Stimulated activated CD8-positive, alpha-beta memory T cell treated with anti-CD3 and anti-CD28 coated beads, Interleukin-12 subunit alpha, Interleukin-12 subunit beta, amount 100 ng/mL, for 4 hours (primary cell): ENCODE data around the gene ABCA1.

Experiments
- DNase-seq: peaks from one replicate; pipeline ENCODE4 v3.0.0-alpha.2; 2020; ENCODE audit warnings: low read depth

ABCA1 gene

GRCh38 chr9:104765138-104765537, 162.8 kb downstream of the ABCA1 start:
- no peak for DNase-seq

GRCh38 chr9:104758974-104759373, 169.0 kb downstream of the ABCA1 start:
- no peak for DNase-seq

- DNase-seq = no peak
Measured at GRCh38 chr9:104750185-104750767, 177.7 kb downstream of the ABCA1 start.

GRCh38 chr9:104748359-104749031, 179.5 kb downstream of the ABCA1 start:
- no peak for DNase-seq

- DNase-seq = peak; percentile 82
Measured at GRCh38 chr9:104747565-104748358, 180.2 kb downstream of the ABCA1 start, which contains the start of gene NIPSNAP3A. TSS of gene NIPSNAP3A (plus strand) at chr9:104747683. CDS start at chr9:104747793, 110 bp downstream.

- no peak for DNase-seq
Measured at GRCh38 chr9:104747245-104747564, 180.8 kb downstream of the ABCA1 start.

GRCh38 chr9:104746798-104747197, 181.2 kb downstream of the ABCA1 start:
- no peak for DNase-seq

GRCh38 chr9:104746285-104746684, 181.7 kb downstream of the ABCA1 start:
- DNase-seq = no peak

GRCh38 chr9:104745852-104746251, 182.1 kb downstream of the ABCA1 start:
- no peak for DNase-seq

GRCh38 chr9:104743376-104743985, 184.5 kb downstream of the ABCA1 start:
- DNase-seq = no peak

GRCh38 chr9:104740621-104741020, 187.3 kb downstream of the ABCA1 start:
- DNase-seq = no peak

GRCh38 chr9:104738452-104738851, 189.5 kb downstream of the ABCA1 start:
- DNase-seq = no peak
